NOMO-1 treated with DMSO at 0.1 percent for 48 hours (cell line): Measurements from ENCODE around the gene SELL.
"Not testable (repeated sequence)": the region's sequence is repeated elsewhere in the genome, so short reads cannot be mapped to it uniquely, and the experiment has no call there.

ENCODE experiments used
- DNase-seq: peaks from one replicate; lab custom pipeline; 2025; ENCODE audit not compliant: unreplicated experiment; lab: John Stamatoyannopoulos, UW

The SELL gene

GRCh38 chr1:169711469-169712308, at the start of gene SELL:
Gene SELL, minus strand, starts transcription at chr1:169711620. Its CDS starts 122 bp downstream, at chr1:169711498.
- peak; percentile 90 for DNase-seq

GRCh38 chr1:169759038-169759437, 47.6 kb upstream of the SELL start:
- no peak for DNase-seq

- DNase-seq, result no peak
These were observed 42.1 kb upstream of the SELL start for GRCh38 chr1:169753549-169753948.

GRCh38 chr1:169750041-169750440, 38.6 kb upstream of the SELL start:
- no peak for DNase-seq

- no peak for DNase-seq
These were observed 35.1 kb upstream of the SELL start for GRCh38 chr1:169746550-169746949.

- DNase-seq, result no peak
These were observed 33.8 kb upstream of the SELL start for GRCh38 chr1:169745015-169745861.

GRCh38 chr1:169741666-169742394, 30.4 kb upstream of the SELL start:
- DNase-seq, result no peak

- DNase-seq, result no peak
These were observed 28.6 kb upstream of the SELL start for GRCh38 chr1:169739980-169740379.

- DNase-seq, result no peak
These were observed 22.5 kb upstream of the SELL start, which contains the start of gene SELE for GRCh38 chr1:169733924-169734323. Gene SELE, minus strand, starts transcription at chr1:169734079. Its CDS starts 467 bp downstream, at chr1:169733612.

- no peak for DNase-seq
These were observed 20.0 kb upstream of the SELL start for GRCh38 chr1:169731446-169731845.

- DNase-seq, result no peak
These were observed 18.6 kb upstream of the SELL start for GRCh38 chr1:169729991-169730390.

- no peak for DNase-seq
These were observed 15.9 kb upstream of the SELL start for GRCh38 chr1:169727307-169727706.

GRCh38 chr1:169726851-169727250, 15.4 kb upstream of the SELL start:
- DNase-seq, result no peak

- DNase-seq, result no peak
These were observed 14.5 kb upstream of the SELL start for GRCh38 chr1:169725930-169726329.

GRCh38 chr1:169724168-169724567, 12.7 kb upstream of the SELL start:
- no peak for DNase-seq

GRCh38 chr1:169723763-169724162, 12.3 kb upstream of the SELL start:
- DNase-seq, result no peak

- DNase-seq, result no peak
These were observed 11.4 kb upstream of the SELL start for GRCh38 chr1:169722779-169723178.

- not testable (repeated sequence) for DNase-seq
These were observed 3.7 kb upstream of the SELL start for GRCh38 chr1:169715100-169715499.

GRCh38 chr1:169713090-169713489, 1.7 kb upstream of the SELL start:
- not testable (repeated sequence) for DNase-seq

GRCh38 chr1:169712309-169712631, 850 bp upstream of the SELL start:
- no peak for DNase-seq

- DNase-seq, result no peak
These were observed 2.8 kb downstream of the SELL start for GRCh38 chr1:169708647-169709046.
